Sigmoid colon (tissue), 7 donors: ENCODE results near the gene NOS3. TPM values are rescaled to one million over a fixed set of nuclear protein-coding genes. Genes with fewer than 3 reads are reported as not detected.
"Not testable (repeated sequence)": the region's sequence is repeated elsewhere in the genome, so short reads cannot be mapped to it uniquely, and the experiment has no call there.

ENCODE experiments used
- DNase-seq: peaks from one replicate; pipeline ENCODE4 v3.0.0-alpha.2; 2019
- H3K27ac ChIP-seq, 4 donors: fragments of 200-600 bp; sonication (generic); one replicate each; pipeline ENCODE4 v1.5.1; 2016 to 2019; ENCODE audit warnings: mild to moderate bottlenecking in 1 of 4
- H3K27me3 ChIP-seq, 3 donors: fragments of 200-600 bp; sonication (generic); one replicate each; pipeline ENCODE4 v1.5.1; 2019; ENCODE audit warnings: mild to moderate bottlenecking in 1 of 3
- H3K36me3 ChIP-seq, 4 donors: fragments of 200-600 bp; sonication (generic); one replicate each; pipeline ENCODE4 v1.5.1; 2016 to 2019
- H3K4me1 ChIP-seq, 4 donors: fragments of 200-600 bp; sonication (generic); one replicate each; pipeline ENCODE4 v1.5.1; 2017 to 2019
- H3K4me3 ChIP-seq, 4 donors: fragments of 200-600 bp; sonication (generic); one replicate each; pipeline ENCODE4 v1.5.1; 2017 to 2019; ENCODE audit warnings: mild to moderate bottlenecking in 2 of 4, moderate library complexity in 1 of 4
- H3K9me3 ChIP-seq, 4 donors: fragments of 200-600 bp in 3 of 4; sonication (generic) in 3 of 4; one replicate each; pipeline versions ENCODE4 v1.5.1 to v1.6.1; 2013 to 2019
- EP300 ChIP-seq, 4 donors: sonication (generic); formaldehyde crosslinking; IDR thresholded peaks; one replicate each; pipeline ENCODE4 v1.6.1; 2017; ENCODE audit warnings: antibody characterized with exemption in 4 of 4
- POLR2A ChIP-seq, 2 donors: fragments of 450-650 bp; IDR thresholded peaks; one replicate each; pipeline ENCODE4 v1.6.1; 2016; ENCODE audit warnings: antibody characterized with exemption in 2 of 2, mild to moderate bottlenecking in 2 of 2, moderate library complexity in 2 of 2
- POLR2AphosphoS5 ChIP-seq, 4 donors: sonication (generic); formaldehyde crosslinking; IDR thresholded peaks; one replicate each; pipeline ENCODE4 v1.6.1; 2017; ENCODE audit warnings: antibody characterized with exemption in 4 of 4
- WGBS, 2 donors: extraction: QIAGEN DNeasy Blood & Tissue Kit; methylation state at CpG; one replicate each; pipeline ENCODE4 v1.1.7; 2013; 5-methylcytosine and 5-hydroxymethylcytosine counted together
- intact Hi-C: fragments of 100-400 bp; cut with DNase I; formaldehyde crosslinking; loops from one replicate; pipeline ENCODE4 v1.15.1; 2023
- polyA plus RNA-seq, 3 donors: library from polyadenylated mRNA; stranded (reverse); fragments of 200-250 nt; gene quantifications; one replicate each; pipeline ENCODE4 v1.2.3, GENCODE V29; 2013
- total RNA-seq, 4 donors: library from RNA; depleted of rRNA; stranded (reverse); fragments of >200 nt; gene quantifications; one replicate each; pipeline ENCODE4 v1.1.0, GENCODE V29; 2016
- TF ChIP-seq, protein P1 (sequence below), 4 experiments: fragments of 450-650 bp in 3 of 4; fragments of 200-600 bp in 1 of 4; IDR thresholded peaks; one replicate each; pipeline ENCODE4 v1.5.1; 2016 to 2019; ENCODE audit warnings: antibody characterized with exemption in 4 of 4, mild to moderate bottlenecking in 3 of 4, moderate library complexity in 2 of 4
- donor health status: healthy with polysubstance abuse.
- donor health status: Bipolar disorder and iron deficiency.
- donor health status: healthy.

The NOS3 gene
- total and polyA plus RNA-seq, 7 donors: 0.23 to 7.2 (median 1.8) TPM

DNA sequence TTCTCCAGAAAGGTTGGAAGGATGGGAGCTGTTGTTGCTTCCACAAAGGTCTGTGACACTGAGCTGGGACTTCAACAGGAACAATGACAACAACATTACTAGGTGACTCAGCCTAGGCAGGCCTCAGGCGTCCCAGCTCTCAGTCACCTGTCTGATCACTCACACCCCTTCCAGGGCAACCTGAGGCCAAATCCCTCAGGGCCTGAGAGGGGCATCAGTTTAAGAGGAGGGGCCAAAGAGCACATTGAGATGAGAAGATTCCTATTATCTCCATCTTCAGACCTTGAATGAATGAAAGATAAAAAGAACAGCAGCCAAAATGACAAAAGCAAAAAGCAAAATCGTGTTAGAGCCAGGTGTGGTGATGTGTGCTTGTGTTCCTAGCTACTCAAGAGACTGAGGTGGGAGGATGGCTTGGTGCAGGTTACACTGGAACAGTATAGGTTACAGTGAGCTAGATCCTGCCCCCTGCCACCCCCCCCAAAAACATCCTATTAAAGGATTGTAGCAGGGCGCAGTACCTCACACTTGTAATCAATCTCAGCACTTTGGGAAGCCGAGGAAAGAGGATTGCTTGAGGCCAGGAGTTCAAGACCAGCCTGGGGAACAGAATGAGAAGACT, 33.7 kb downstream of the NOS3 start, which contains the start of gene ATG9B:
TSS of gene ATG9B (minus strand) at position 60 of the 622 bp plus-strand sequence. CDS start 71 bp downstream, outside the sequence.
- TF ChIP-seq POLR2A (IDR thresholded peaks at IDR 0.05): no peak
- TF ChIP-seq POLR2AphosphoS5 (IDR thresholded peaks at IDR 0.05): no peak
- TF ChIP-seq EP300 (IDR thresholded peaks at IDR 0.05): no peak
- TF ChIP-seq, protein P1, sequence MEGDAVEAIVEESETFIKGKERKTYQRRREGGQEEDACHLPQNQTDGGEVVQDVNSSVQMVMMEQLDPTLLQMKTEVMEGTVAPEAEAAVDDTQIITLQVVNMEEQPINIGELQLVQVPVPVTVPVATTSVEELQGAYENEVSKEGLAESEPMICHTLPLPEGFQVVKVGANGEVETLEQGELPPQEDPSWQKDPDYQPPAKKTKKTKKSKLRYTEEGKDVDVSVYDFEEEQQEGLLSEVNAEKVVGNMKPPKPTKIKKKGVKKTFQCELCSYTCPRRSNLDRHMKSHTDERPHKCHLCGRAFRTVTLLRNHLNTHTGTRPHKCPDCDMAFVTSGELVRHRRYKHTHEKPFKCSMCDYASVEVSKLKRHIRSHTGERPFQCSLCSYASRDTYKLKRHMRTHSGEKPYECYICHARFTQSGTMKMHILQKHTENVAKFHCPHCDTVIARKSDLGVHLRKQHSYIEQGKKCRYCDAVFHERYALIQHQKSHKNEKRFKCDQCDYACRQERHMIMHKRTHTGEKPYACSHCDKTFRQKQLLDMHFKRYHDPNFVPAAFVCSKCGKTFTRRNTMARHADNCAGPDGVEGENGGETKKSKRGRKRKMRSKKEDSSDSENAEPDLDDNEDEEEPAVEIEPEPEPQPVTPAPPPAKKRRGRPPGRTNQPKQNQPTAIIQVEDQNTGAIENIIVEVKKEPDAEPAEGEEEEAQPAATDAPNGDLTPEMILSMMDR (IDR thresholded peaks at IDR 0.05): no peak
- intact Hi-C loops: loop anchor here (5.0 kb wide), 1 partner anchor 57 kb away; no protein-coding TSS in a partner anchor
- WGBS, 2 donors: 78 to 85% methylated on average over 4 of the region's 4 CpGs
- no peaks in the 10 kb centered on the region for H3K9me3 ChIP-seq
- no peak within 1 kb of the TSS for H3K27ac ChIP-seq
- peaks cover 0 to 15% (median 0%) of the 10 kb centered on the region in 3 donors for H3K27me3 ChIP-seq
- no peaks in the 10 kb centered on the region for H3K36me3 ChIP-seq
- H3K4me1 ChIP-seq: peaks cover 0 to 15% (median 10%) of the 10 kb centered on the region in 4 donors
- H3K4me3 ChIP-seq: no peak within 1 kb of the TSS
- no peak for DNase-seq

DNA sequence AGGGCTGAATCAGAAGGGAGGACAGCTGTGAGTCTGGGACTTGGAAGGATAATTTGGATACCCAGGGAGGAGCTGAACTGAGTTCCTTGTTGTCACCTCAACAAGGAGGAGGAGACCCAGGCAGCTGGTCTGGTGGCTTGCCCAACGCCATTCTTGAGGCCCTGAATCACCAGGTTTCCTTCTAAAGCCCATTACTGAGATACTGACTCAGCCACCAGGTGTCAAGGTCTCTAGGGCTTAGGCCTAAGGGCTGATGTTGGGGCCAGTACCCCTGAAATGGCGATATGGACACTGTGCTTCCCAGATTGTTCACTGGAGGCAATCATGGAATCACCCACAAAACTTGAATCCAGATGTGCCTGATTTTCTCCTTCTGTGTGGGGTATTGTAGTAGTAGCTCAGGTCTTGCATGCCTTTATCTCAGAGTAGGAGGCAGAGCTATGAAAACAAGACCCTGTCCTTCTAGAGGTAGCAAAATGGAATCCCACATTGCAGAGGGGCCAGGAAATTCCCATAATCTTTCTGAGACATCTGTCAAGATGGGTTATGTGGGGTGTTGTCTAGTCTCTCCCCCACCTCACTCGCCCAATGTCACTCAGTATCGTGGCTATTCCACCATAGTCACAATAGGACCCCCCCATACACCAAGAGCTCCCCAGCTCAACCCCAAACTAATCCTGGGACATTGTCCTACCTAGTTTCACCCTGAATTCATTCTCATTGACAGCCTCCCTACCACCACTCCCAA, 35.3 kb downstream of the NOS3 start:
- TF ChIP-seq POLR2AphosphoS5 (IDR thresholded peaks at IDR 0.05) (no peak), POLR2A (IDR thresholded peaks at IDR 0.05) (no peak), EP300 (IDR thresholded peaks at IDR 0.05) (no peak)
- TF ChIP-seq, protein P1 (IDR thresholded peaks at IDR 0.05): no peak
- Histone ChIP-seq H3K27me3 (peaks cover 0 to under 1% (median 0%) of the 10 kb centered on the region in 3 donors), H3K36me3 (no peaks in the 10 kb centered on the region), H3K4me3 (no peak overlapping the region), H3K27ac (no peak overlapping the region), H3K4me1 (peaks cover 0 to 23% (median 15%) of the 10 kb centered on the region in 4 donors), H3K9me3 (no peaks in the 10 kb centered on the region)
- DNase-seq: no peak
- intact Hi-C loops: loop anchor here (5.0 kb wide), 1 partner anchor 59 kb away; no protein-coding TSS in a partner anchor
- WGBS, 2 donors: 86 to 90% methylated on average over 4 of the region's 4 CpGs

DNA sequence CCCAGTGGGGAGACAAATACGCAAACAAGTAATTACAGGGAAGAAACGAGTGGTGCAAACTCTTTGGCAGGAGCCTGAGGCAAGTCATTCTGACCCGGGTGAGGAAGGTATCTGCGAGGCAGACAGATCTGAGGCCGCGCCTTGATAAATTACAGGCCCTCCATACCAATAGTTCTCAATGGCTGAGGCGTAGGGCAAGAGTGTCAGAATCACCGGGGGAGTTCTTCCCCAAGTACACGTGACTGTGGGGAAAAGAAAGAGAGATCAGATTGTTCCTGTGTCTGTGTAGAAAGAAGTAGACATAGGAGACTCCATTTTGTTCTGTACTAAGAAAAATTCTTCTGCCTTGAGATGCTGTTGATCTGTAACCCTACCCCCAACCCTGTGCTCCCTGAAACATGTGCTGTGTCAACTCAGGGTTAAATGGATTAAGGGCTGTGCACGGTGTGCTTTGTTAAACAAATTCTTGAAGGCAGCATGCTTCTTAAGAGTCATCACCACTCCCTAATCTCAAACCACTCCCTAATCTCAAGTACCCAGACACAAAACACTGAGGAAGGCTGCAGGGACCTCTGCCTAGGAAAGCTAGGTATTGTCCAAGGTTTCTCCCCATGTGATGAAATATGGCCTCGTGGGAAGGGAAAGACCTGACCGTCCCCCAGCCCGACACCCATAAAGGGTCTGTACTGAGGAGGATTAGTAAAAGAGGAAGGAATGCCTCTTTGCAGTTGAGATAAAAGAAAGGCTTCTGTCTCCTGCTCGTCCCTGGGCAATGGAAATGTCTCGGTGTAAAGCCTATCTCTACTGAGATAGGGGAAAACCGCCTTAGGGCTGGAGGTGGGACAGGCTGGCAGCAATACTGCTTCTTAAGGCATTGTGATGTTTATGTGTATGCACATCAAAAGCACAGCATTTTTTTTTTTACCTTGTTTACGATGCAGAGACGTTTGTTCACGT, 36.2 kb downstream of the NOS3 start:
- DNase-seq, H3K36me3 ChIP-seq, H3K9me3 ChIP-seq, H3K27me3 ChIP-seq: not testable (repeated sequence)
- Histone ChIP-seq H3K27ac (peak overlapping the region in 2 of 4 donors; percentile 82 to 89), H3K4me1 (peaks cover 0 to 23% (median 15%) of the 10 kb centered on the region in 4 donors), H3K4me3 (peak overlapping the region in 1 of 4 donors; percentile 77)
- intact Hi-C loops: loop anchor here (5.0 kb wide), 1 partner anchor 60 kb away; no protein-coding TSS in a partner anchor
- 43 to 50% methylated on average over 19 of the region's 19 CpGs for WGBS, 2 donors

DNA sequence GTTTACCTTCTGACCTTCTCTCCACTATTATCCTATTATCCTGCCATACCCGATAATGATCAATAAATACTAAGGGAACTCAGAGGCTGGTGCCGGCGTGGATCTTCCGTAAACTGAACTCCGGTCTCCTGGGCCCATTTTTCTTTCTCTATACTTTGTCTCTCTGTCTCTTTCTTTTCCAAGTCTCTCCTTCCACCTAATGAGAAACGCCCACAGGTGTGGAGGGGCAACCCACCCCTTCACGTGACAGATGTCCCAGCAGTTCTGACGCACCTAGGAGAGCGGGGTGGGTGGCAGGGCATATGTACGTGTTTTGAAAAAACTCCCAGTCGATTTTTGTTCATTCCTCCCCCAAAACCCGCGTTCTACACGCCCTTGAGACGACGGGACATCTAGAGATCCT, 36.9 kb downstream of the NOS3 start:
- intact Hi-C loops: loop anchor here (2.0 to 5.0 kb wide), 3 partner anchors 31 to 83 kb away; partner anchors contain the start of gene SLC4A2
- Histone ChIP-seq H3K4me1 (peaks cover 0 to 23% (median 15%) of the 10 kb centered on the region in 4 donors), H3K27ac (peak overlapping the region; percentile 69 to 89 (median 84)), H3K4me3 (peak overlapping the region; percentile 40 to 77 (median 68))
- not testable (repeated sequence) for H3K27me3 ChIP-seq, DNase-seq, H3K36me3 ChIP-seq, H3K9me3 ChIP-seq
- 10 to 18% methylated on average over 16 of the region's 16 CpGs for WGBS, 2 donors

DNA sequence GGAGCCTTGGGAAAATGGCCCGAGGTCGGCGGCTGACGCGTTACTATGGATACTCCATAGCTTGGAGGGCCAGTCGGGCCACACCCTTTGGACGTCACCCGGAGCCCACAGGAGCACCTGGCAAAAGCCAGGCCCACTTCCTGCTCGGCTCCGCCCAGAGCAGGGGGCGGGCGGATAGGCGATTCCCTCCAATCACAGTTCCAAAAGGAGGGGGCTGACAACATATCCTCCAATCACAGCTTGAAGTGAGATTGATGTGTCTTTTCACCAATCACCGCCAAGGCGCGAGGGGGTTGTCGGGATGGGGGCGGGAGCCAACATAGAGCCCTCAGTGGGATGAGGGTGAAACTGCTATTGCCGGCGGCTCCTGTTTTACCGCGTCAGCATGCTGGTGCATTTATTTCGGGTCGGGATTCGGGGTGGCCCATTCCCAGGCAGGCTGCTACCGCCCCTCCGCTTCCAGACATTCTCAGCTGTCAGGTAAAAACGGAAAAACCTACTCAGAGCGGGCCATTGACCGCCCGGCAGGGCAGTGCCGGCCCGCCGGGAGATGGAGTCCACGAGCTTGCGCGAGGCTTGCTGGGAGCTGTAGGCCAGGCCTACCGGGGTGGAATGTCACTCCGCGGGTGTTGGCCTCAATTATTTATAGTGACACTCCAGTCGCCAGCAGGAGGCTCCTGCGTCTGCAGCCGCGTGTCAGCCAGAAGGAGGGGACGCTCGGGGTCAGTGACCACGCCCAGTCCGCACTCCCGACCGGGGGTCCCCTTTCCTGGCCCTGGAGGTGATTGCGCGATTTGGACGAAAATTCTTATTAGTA, 37.5 kb downstream of the NOS3 start, which contains the start of gene ABCB8:
TSS of gene ABCB8 (plus strand) at position 320 of the 817 bp plus-strand sequence. CDS start at position 386, 66 bp downstream.
- peak in 1 of 4 donors; percentile 39 for TF ChIP-seq EP300 (IDR thresholded peaks at IDR 0.05)
- TF ChIP-seq, protein P1 (IDR thresholded peaks at IDR 0.05): peak; percentile 24 to 61 (median 38)
- peak; percentile 39 to 73 (median 68) for TF ChIP-seq POLR2AphosphoS5 (IDR thresholded peaks at IDR 0.05)
- peak in 1 of 2 donors; percentile 16 for TF ChIP-seq POLR2A (IDR thresholded peaks at IDR 0.05)
- H3K4me3 ChIP-seq: peak within 1 kb of the TSS; percentile 62 to 77 (median 68)
- no peaks in the 10 kb centered on the region for H3K27me3 ChIP-seq
- no peaks in the 10 kb centered on the region for H3K9me3 ChIP-seq
- H3K27ac ChIP-seq: peak within 1 kb of the TSS; percentile 82 to 89 (median 84)
- peaks cover 0 to 23% (median 15%) of the 10 kb centered on the region in 4 donors for H3K4me1 ChIP-seq
- intact Hi-C loops: loop anchor here (2.0 to 5.0 kb wide), 3 partner anchors 30 to 82 kb away; partner anchors contain the start of gene SLC4A2
- H3K36me3 ChIP-seq: peaks cover 0 to 1% (median 0%) of the 10 kb centered on the region in 4 donors
- DNase-seq: peak; percentile 99
- 1% methylated on average over 53 of the region's 53 CpGs for WGBS, 2 donors
